Peyer's patch (tissue), 4 donors: ENCODE data around the gene LRRC70.

Source experiments
- POLR2A ChIP-seq, 2 donors: fragments of 450-650 bp; IDR thresholded peaks; one replicate each; pipeline ENCODE4 v1.5.1; 2017; ENCODE audit warnings: antibody characterized with exemption in 2 of 2, mild to moderate bottlenecking in 2 of 2, moderate library complexity in 2 of 2
- TF ChIP-seq, protein P1 (sequence below), 6 experiments: fragments of 450-650 bp in 4 of 6; fragments of 200-600 bp in 2 of 6; sonication (generic) in 1 of 6; IDR thresholded peaks; one replicate each; pipeline ENCODE4 v1.5.1; 2017 to 2019; ENCODE audit warnings: antibody characterized with exemption in 6 of 6, mild to moderate bottlenecking in 3 of 6, moderate library complexity in 1 of 6

DNA sequence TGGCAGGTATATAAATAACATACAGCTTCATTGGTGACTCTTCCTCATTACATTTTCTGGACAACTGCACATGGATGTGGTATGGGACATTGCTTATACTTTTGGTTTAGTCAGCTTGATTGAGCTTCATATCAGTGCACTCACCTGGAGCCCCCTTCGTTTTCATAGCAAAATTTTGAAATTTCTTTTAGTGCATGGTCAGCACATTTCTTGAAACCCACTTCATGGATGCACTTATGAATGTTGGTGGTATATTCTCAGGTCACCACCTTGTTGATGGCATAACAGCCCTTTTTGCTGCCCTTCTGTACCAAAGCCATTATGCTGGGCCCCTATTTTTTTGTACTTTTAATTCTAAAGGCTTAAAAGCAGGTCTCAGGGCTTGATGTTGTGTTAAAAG, 16.7 kb upstream of the LRRC70 start:
- TF ChIP-seq POLR2A (IDR thresholded peaks at IDR 0.05) = no peak
- TF ChIP-seq, protein P1, sequence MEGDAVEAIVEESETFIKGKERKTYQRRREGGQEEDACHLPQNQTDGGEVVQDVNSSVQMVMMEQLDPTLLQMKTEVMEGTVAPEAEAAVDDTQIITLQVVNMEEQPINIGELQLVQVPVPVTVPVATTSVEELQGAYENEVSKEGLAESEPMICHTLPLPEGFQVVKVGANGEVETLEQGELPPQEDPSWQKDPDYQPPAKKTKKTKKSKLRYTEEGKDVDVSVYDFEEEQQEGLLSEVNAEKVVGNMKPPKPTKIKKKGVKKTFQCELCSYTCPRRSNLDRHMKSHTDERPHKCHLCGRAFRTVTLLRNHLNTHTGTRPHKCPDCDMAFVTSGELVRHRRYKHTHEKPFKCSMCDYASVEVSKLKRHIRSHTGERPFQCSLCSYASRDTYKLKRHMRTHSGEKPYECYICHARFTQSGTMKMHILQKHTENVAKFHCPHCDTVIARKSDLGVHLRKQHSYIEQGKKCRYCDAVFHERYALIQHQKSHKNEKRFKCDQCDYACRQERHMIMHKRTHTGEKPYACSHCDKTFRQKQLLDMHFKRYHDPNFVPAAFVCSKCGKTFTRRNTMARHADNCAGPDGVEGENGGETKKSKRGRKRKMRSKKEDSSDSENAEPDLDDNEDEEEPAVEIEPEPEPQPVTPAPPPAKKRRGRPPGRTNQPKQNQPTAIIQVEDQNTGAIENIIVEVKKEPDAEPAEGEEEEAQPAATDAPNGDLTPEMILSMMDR (IDR thresholded peaks at IDR 0.05) = no peak
